Brain microvascular endothelial cell (primary cell): Measurements from ENCODE around the gene FAM131A.

Experiments
- DNase-seq: peaks from one replicate; pipeline ENCODE4 v3.0.0-alpha.2; 2020
- H3K27ac ChIP-seq: fragments of 250-450 bp; sonication (Bioruptor Pico); 2 replicates; pipeline ENCODE4 v1.5.1; 2020; ENCODE audit warnings: mild to moderate bottlenecking, moderate library complexity
- H3K27me3 ChIP-seq: fragments of 250-450 bp; sonication (Bioruptor Pico); replicated peaks from 2 replicates; pipeline ENCODE4 v1.5.1; 2020; ENCODE audit warnings: mild to moderate bottlenecking
- H3K36me3 ChIP-seq: fragments of 250-450 bp; sonication (Bioruptor Pico); replicated peaks from 2 replicates; pipeline ENCODE4 v1.5.1; 2020; ENCODE audit warnings: mild to moderate bottlenecking
- H3K4me3 ChIP-seq: 2 replicates; pipeline ENCODE4 v1.5.1; 2011; ENCODE audit warnings: low read depth, mild to moderate bottlenecking, control low read depth, low read length, moderate library complexity
- CTCF ChIP-seq: IDR thresholded peaks from 2 replicates; pipeline ENCODE4 v1.5.1; 2011; ENCODE audit warnings: low read depth, mild to moderate bottlenecking, moderate library complexity, low read length, control low read depth, inconsistent platforms; ENCODE audit errors: missing control alignments
- in situ Hi-C: cut with HindIII; loops from 2 replicates; pipeline ENCODE4 v1.10.0; 2017; ENCODE audit warnings: low sequenced_read_pairs, low pct_ligation_motif_present

The FAM131A gene

GRCh38 chr3:184344579-184345316, 7.3 kb downstream of the FAM131A start:
- in situ Hi-C loops = no loop called here
- no peak for DNase-seq
- H3K4me3 ChIP-seq = no peak overlapping the region

GRCh38 chr3:184345317-184346144, 8.1 kb downstream of the FAM131A start:
- Histone ChIP-seq H3K27ac (no peak overlapping the region), H3K36me3 (no peaks in the 10 kb centered on the region), H3K4me3 (no peak overlapping the region), H3K27me3 (no peaks in the 10 kb centered on the region)
- TF ChIP-seq CTCF = peak; percentile 78
- in situ Hi-C loops = no loop called here
- peak; percentile 53 for DNase-seq

More at GRCh38 chr3:184344579-184345316, 7.3 kb downstream of the FAM131A start:
- Histone ChIP-seq H3K36me3 (no peaks in the 10 kb centered on the region), H3K27me3 (no peaks in the 10 kb centered on the region), H3K27ac (no peak overlapping the region)
- TF ChIP-seq CTCF = no peak

- Histone ChIP-seq H3K27me3 (no peaks in the 10 kb centered on the region), H3K4me3 (no peak overlapping the region), H3K36me3 (no peaks in the 10 kb centered on the region), H3K27ac (no peak overlapping the region)
- in situ Hi-C loops = no loop called here
- no peak for TF ChIP-seq CTCF
- no peak for DNase-seq
Observed at GRCh38 chr3:184346480-184347190, 9.2 kb downstream of the FAM131A start.

- Histone ChIP-seq H3K36me3 (no peaks in the 10 kb centered on the region), H3K4me3 (no peak overlapping the region), H3K27me3 (no peaks in the 10 kb centered on the region), H3K27ac (no peak overlapping the region)
- no peak for TF ChIP-seq CTCF
- in situ Hi-C loops = no loop called here
- no peak for DNase-seq
Observed at GRCh38 chr3:184347321-184348056, 10.1 kb downstream of the FAM131A start.

GRCh38 chr3:184348057-184348382, 10.6 kb downstream of the FAM131A start:
- in situ Hi-C loops = no loop called here
- Histone ChIP-seq H3K4me3 (no peak overlapping the region), H3K36me3 (no peaks in the 10 kb centered on the region), H3K27me3 (no peaks in the 10 kb centered on the region), H3K27ac (no peak overlapping the region)
- DNase-seq = no peak
- no peak for TF ChIP-seq CTCF
